HepG2 (cell line): ENCODE measurements around the gene C14orf93. TPM values are rescaled to one million over a fixed set of nuclear protein-coding genes. Genes with fewer than 3 reads are reported as not detected.
"Not testable (repeated sequence)": the region's sequence is repeated elsewhere in the genome, so short reads cannot be mapped to it uniquely, and the experiment has no call there.

Source experiments
- ATF2 ChIP-seq: sonication (generic); formaldehyde crosslinking; IDR thresholded peaks from 2 replicates; pipeline ENCODE4 v1.4.0; 2020; ENCODE audit warnings: missing genetic modification reagents
- GZF1 ChIP-seq: sonication (generic); formaldehyde crosslinking; IDR thresholded peaks from 2 replicates; pipeline ENCODE4 v1.5.1; 2020; ENCODE audit warnings: mild to moderate bottlenecking, missing genetic modification reagents
- HOXA3 ChIP-seq: sonication (generic); formaldehyde crosslinking; IDR thresholded peaks from 2 replicates; pipeline ENCODE4 v1.5.0; 2020; ENCODE audit warnings: missing genetic modification reagents
- SMAD3 ChIP-seq: sonication (generic); formaldehyde crosslinking; IDR thresholded peaks from 2 replicates; pipeline ENCODE4 v1.4.0; 2020; ENCODE audit warnings: missing genetic modification reagents
- ZFP1 ChIP-seq: IDR thresholded peaks from 2 replicates; pipeline ENCODE4 v1.6.1; 2016
- ZNF501 ChIP-seq: sonication (generic); formaldehyde crosslinking; IDR thresholded peaks from 2 replicates; pipeline ENCODE4 v1.5.1; 2020; ENCODE audit warnings: mild to moderate bottlenecking, moderate library complexity, missing genetic modification reagents
- polyA plus RNA-seq, 8 experiments: library from polyadenylated mRNA; depleted of rRNA in 3 of 8; stranded (reverse) in 7 of 8; unstranded in 1 of 8; fragments of >200 nt; fragmentation: Illumina TruSeq in 4 of 8; extraction: Trizol in 4 of 8; gene quantifications; 2 replicates each; pipeline versions ENCODE4 v1.2.1 to v1.2.3, GENCODE V29; 2011 to 2016; ENCODE audit warnings: low read depth in 4 of 8, missing spikeins in 1 of 8, mixed read lengths in 1 of 8; ENCODE audit not compliant: insufficient read depth in 1 of 8
- total RNA-seq, 5 experiments: library from RNA; depleted of rRNA; stranded (reverse); fragments of >200 nt; fragmentation: Illumina TruSeq; extraction: Trizol; gene quantifications; 2 replicates each; pipeline ENCODE4 v1.2.3, GENCODE V29; 2016; ENCODE audit warnings: low read depth in 1 of 5
- TF ChIP-seq, protein P1 (sequence below), 2 experiments: sonication (generic) in 1 of 2; formaldehyde crosslinking in 1 of 2; IDR thresholded peaks; 2 replicates each; pipeline versions ENCODE4 v1.6.1 to v1.9.0; 2014 to 2022; ENCODE audit warnings: antibody characterized with exemption in 1 of 2, borderline replicate concordance in 1 of 2, inconsistent platforms in 1 of 2, low read depth in 1 of 2, missing genetic modification reagents in 1 of 2
- TF ChIP-seq, protein P2 (sequence below): sonication (generic); formaldehyde crosslinking; IDR thresholded peaks from 2 replicates; pipeline ENCODE4 v1.5.0; 2020; ENCODE audit warnings: missing genetic modification reagents
- TF ChIP-seq, protein P3 (sequence below): sonication (generic); formaldehyde crosslinking; IDR thresholded peaks from 2 replicates; pipeline ENCODE4 v1.4.0; 2020; ENCODE audit warnings: missing genetic modification reagents, mild to moderate bottlenecking, borderline replicate concordance

C14orf93 gene
- total and polyA plus RNA-seq, 2 of the 13 experiments (the other 11 are each of a cell fraction or from before 2014, with no cell fraction given), result 11.4 to 22.5 TPM

- TF ChIP-seq ATF2 (CRISPR knock-in tag), result peak; percentile 22
- TF ChIP-seq, protein P1, sequence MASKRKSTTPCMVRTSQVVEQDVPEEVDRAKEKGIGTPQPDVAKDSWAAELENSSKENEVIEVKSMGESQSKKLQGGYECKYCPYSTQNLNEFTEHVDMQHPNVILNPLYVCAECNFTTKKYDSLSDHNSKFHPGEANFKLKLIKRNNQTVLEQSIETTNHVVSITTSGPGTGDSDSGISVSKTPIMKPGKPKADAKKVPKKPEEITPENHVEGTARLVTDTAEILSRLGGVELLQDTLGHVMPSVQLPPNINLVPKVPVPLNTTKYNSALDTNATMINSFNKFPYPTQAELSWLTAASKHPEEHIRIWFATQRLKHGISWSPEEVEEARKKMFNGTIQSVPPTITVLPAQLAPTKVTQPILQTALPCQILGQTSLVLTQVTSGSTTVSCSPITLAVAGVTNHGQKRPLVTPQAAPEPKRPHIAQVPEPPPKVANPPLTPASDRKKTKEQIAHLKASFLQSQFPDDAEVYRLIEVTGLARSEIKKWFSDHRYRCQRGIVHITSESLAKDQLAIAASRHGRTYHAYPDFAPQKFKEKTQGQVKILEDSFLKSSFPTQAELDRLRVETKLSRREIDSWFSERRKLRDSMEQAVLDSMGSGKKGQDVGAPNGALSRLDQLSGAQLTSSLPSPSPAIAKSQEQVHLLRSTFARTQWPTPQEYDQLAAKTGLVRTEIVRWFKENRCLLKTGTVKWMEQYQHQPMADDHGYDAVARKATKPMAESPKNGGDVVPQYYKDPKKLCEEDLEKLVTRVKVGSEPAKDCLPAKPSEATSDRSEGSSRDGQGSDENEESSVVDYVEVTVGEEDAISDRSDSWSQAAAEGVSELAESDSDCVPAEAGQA (IDR thresholded peaks at IDR 0.05; ENCODE audit: low read depth), result 0 out of 2 replicates have a peak, but pooled peaks have one; percentile 46
- TF ChIP-seq, protein P1 (CRISPR knock-in tag; IDR thresholded peaks at IDR 0.05; ENCODE audit: borderline replicate concordance), result not testable (repeated sequence)
- TF ChIP-seq, protein P2, sequence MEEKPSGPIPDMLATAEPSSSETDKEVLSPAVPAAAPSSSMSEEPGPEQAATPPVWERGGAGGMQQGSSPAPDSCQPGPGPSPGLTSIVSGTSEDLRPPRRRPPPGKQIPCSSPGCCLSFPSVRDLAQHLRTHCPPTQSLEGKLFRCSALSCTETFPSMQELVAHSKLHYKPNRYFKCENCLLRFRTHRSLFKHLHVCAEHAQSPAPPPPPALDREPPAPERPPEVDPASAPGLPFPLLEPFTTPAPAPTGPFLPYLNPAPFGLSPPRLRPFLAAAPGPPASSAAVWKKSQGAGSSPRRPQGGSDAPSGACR (CRISPR knock-in tag), result peak; percentile 97
- 0 out of 2 replicates have a peak, but pooled peaks have one; percentile 39 for TF ChIP-seq GZF1 (CRISPR knock-in tag)
- TF ChIP-seq HOXA3 (CRISPR knock-in tag), result peak; percentile 84; the same call in 1 of the 2 replicates
- TF ChIP-seq, protein P3, sequence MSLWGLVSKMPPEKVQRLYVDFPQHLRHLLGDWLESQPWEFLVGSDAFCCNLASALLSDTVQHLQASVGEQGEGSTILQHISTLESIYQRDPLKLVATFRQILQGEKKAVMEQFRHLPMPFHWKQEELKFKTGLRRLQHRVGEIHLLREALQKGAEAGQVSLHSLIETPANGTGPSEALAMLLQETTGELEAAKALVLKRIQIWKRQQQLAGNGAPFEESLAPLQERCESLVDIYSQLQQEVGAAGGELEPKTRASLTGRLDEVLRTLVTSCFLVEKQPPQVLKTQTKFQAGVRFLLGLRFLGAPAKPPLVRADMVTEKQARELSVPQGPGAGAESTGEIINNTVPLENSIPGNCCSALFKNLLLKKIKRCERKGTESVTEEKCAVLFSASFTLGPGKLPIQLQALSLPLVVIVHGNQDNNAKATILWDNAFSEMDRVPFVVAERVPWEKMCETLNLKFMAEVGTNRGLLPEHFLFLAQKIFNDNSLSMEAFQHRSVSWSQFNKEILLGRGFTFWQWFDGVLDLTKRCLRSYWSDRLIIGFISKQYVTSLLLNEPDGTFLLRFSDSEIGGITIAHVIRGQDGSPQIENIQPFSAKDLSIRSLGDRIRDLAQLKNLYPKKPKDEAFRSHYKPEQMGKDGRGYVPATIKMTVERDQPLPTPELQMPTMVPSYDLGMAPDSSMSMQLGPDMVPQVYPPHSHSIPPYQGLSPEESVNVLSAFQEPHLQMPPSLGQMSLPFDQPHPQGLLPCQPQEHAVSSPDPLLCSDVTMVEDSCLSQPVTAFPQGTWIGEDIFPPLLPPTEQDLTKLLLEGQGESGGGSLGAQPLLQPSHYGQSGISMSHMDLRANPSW (CRISPR knock-in tag), result peak; percentile 82; the same call in 1 of the 2 replicates
- TF ChIP-seq ZFP1 (CRISPR knock-in tag), result peak; percentile 59; the same call in 1 of the 2 replicates
- peak; percentile 16; the same call in 1 of the 2 replicates for TF ChIP-seq SMAD3
- TF ChIP-seq ZNF501 (CRISPR knock-in tag), result peak; percentile 82
Observed at GRCh38 chr14:22965916-22966782, 43.8 kb downstream of the C14orf93 start (continued).
